ENCODE data around the gene LRRK2.

DNA sequence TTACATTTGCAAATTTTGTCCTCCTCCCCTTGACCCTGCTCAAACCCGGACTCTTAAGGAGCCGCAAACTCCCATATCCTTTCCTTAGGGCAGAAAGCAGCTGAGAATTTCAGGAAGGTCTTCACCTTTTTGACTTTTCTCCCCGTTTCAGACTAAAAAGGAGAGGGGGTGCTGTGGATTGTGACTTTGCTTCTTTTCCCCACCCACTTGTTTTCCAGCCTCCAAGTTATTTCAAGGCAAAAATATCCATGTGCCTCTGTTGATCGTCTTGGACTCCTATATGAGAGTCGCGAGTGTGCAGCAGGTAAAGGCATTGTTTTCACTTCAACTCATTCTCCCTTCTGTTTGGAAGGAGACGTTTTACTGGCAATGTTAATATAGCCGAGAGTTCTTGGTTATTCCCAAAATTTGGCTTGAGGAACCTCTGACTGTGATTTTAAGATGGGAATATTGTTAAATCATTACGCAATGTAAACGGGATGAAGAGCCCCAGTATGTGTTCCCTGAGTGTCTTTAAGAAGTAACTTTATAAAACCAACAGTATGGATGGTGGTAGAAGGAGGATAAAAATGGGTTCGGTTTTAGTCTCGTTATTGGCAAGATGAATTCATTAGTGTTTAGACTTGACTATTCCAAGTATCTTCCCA lies 663 bp downstream of the LRRK2 start:
- TF ChIP-seq, protein P1, sequence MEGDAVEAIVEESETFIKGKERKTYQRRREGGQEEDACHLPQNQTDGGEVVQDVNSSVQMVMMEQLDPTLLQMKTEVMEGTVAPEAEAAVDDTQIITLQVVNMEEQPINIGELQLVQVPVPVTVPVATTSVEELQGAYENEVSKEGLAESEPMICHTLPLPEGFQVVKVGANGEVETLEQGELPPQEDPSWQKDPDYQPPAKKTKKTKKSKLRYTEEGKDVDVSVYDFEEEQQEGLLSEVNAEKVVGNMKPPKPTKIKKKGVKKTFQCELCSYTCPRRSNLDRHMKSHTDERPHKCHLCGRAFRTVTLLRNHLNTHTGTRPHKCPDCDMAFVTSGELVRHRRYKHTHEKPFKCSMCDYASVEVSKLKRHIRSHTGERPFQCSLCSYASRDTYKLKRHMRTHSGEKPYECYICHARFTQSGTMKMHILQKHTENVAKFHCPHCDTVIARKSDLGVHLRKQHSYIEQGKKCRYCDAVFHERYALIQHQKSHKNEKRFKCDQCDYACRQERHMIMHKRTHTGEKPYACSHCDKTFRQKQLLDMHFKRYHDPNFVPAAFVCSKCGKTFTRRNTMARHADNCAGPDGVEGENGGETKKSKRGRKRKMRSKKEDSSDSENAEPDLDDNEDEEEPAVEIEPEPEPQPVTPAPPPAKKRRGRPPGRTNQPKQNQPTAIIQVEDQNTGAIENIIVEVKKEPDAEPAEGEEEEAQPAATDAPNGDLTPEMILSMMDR (conservative IDR thresholded peaks at IDR 0.05; ENCODE audit: low read length): no peak
- no peak for TF ChIP-seq EZH2phosphoT487 (IDR thresholded peaks at IDR 0.05; ENCODE audit: borderline replicate concordance, low read depth, low read length)

Data from OCI-LY7 (cell line).